HL-60/S4 treated with phorbol 12-myristate 13-acetate at 8.2 ng/mL for 4 days and 3 days (cell line): ENCODE measurements around the gene FST.

Experiments
- in situ Hi-C: fragments of 300-500 bp; cut with MboI; formaldehyde crosslinking; loops from 2 replicates; pipeline ENCODE4 v1.15.0; 2022; ENCODE audit warnings: low sequenced_read_pairs

FST gene

GRCh38 chr5:53473633-53474032 lies 6.8 kb upstream of the FST start:
- in situ Hi-C loops, result no loop called here

DNA sequence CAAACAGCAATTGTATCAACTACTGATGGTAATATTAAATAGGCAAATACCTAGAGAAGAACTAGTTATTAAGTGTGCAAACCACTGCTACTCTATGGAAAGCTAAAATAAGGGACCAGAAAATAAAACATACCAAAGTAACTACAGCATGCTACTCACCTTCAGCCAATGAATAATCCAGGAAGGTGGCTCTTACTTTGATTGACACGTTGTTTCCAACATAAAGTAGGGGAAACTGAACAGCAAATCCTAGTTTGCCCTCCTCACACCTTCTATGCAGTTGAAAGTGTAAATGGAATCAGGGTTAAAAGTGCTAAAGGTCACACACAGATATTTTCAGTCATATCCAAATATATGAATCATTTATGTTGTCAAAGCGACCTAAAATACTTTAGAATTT lies 5.1 kb upstream of the FST start:
- in situ Hi-C loops, result no loop called here

GRCh38 chr5:53476019-53476418 lies 4.4 kb upstream of the FST start:
- in situ Hi-C loops, result no loop called here

DNA sequence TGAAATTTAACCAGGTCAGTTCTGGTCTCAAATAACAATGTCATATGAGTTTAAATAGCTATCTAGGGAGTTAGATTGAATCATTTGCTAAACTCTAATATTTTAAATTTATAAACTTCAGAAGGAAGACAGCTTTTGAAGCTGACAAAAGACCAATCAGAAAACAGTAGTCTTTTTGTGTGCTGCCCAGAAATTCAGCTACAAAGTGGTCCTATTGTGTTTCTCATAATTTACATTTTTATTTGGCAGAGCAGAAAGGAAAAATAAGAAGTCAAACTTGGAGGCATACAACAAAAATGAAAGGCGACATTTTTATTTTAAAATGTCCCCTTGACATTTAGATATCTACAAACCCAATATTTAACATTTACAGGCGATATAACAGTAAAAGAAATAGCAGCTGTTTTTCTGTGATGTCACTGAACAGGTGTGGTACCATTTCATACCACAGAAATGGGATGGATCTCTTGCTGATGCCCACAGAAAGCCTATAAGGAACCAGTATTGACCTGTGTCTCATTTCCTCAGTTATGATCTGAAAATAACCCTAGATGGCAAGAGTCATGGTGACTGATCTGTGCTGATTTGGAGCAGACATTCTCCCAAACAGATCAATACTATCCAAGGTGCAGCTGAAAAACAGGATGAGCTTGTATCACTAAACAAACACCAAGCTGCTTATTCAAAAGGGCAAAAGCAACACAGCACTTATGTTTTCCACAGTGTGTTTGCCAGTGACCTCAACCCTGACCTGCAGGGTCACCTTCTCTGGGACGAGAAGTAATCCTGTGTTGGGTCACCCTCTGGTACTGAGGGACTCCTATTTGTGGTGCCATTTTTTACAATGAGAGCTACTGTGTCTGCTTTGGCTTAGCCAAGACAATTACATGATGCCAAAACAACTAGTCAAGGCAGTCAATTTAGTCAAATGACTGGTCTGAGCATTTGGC lies 3.6 kb upstream of the FST start:
- in situ Hi-C loops, result no loop called here

DNA sequence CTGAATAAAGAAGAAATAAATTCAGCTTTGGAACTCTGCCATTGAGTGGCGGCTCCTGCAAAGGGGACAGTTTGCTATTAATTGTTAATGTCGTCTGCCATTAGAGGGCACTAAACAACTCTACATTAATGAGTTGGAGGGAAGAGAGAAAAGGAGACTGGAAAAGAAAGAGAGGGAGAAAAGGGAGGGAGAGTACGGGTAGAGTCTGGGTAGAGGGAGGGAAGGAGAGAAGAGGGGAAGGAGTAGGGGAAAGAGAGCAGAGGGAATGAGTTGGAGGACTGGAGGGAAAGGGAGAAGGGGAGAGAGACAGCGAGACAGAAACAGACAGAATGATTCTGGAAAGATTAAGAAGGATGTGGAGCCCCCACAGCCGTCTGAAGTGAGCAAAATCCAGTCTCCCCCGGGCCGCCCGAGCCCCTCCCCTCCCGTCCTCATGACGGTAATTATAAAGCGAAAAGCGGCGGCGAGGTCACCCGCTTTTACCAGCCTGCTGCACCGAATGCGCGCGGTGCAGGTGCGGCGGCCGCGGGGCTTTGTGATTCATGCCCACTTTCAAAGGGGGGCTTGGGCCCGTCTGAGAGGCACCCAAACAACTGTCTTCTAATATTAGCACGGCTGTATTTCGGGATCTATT lies 1.9 kb upstream of the FST start:
- in situ Hi-C loops, result no loop called here

DNA sequence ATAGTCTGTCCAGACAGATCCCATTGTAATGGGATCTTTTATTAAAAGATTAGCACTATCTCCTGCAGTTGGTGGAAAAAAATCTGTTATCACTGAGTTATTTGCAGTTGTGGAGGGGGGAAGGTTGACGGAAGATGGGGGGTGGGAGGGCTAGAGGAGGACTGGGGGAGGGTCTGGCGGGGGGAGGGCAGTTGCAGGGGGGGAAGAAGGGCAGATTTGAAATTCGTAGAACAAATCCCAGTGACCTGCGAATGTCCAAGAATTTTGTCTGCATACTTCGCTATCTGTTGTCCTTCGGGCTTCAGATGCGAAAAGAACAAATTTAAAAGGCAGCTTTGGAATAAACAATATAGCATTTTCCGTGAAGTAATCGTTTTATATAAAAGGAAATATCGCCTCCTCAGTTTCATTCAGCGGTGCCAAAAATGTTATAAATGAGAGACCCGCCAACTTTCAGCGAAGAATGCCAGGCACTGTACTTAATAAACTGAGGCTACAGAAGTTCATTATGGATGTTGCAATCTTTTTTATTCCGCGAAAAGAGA lies 1.3 kb upstream of the FST start:
- in situ Hi-C loops, result no loop called here

DNA sequence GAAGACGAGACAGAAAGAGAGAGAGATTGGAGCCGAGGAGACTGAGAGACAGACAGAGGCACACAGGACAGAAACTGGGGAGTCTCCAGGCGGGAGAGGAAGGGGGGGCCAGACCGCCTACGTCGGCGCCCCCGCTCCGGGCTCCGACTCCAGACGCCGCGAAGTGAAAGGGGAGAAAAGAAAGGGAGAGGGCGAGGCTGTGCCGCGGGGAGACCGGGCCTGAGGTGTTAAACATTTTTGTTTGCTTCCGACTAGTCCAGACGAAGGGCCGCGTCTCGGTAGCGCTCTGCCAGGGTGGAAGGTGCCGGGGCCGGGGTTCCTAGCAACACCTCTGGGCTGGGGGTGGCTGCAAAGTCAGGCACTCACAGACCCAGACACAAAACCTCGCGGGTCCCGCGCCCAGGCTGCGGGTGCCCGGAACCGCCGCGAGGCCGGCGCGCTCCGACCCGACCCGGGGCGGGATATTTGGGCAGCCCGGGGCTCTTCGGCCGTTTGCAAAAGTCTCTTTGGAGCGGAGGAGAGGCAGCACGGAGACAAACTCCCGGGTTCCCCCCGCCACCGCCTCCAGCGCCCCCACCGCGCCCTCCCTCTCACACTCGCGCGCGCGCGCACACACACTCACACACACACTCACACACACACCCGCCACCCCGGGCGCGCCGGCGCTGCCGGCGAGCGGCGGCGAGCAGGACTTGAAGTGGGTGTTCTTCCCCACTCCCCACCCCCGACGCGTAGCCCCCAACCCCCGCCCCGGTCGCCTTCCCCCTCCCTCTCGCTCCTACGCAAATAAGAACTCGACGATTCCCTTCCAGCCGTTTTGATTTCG lies 626 bp upstream of the FST start:
- in situ Hi-C loops, result no loop called here

DNA sequence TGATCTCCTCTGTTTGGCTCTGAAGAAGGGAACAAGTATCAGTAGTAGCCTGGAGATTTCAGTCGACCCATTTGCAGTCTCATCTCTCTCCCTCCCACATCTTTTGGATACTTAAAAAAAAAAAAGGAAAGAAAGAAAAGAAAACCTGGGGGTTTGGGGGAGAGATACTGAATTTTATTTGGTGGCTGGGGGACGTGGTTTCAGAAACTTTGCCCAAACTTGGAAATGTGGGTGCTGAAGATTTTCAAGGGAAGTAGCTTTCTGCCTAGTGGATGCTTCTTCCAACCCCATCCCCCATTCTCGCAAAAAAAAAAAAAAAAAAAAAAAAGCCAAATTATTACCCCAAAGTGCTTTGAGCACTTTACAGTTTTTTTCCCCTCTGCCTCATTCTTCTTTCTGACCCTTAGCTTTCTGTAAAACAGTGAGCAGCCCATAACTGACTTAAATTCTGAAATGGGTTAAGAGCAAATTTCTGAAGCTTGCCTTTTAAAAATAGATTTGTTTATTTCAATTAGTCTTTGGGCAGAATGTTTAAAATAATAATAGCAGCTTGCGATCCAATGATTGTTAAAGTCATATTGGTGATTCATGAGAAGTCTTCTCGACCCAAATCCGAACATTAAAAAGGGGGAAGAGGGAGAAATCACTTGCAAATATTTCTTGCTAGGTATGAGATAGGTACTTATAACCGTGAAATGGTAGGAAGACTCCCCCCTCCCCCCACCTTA lies 894 bp downstream of the FST start:
- in situ Hi-C loops, result no loop called here

DNA sequence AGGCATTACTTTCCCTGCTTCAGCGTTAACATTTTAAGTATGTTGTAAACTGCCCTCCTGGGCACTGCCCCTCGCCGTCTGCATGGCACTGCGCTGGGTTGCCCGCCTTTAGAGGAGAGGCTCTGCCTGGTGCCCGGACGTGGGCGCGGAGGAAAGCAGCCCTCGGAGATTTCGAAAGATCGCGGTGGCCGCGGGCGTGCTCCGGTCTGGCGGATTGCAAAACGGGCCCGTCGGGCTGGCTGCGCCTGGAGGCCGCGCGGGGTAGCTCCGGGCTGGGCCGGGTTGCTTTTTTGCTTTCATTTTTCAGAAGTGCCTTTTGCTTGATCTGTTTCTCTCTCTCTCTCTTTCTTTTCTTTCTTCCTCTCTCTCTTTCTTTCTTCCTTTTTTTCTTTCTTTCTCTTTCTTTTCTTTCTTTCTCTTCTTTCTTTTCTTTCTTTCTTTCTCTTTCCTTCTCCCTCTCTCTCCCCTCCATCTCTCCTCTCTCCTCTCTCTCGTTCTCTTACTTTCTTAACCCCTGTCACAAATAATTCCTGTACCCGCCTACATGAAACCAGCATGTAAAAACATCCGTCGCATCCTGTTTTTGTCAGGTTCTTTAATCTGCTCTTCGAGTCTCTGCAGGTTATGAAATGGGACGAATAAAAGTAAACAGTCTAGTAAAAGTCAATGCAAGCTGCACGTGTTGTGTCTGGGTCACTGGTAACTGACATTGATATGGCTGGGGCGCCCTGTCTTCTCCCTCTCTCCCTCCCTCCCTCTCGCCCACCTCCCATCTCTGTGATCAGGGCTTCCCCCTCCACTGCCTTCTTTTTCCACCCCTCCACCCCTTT lies 1.7 kb downstream of the FST start:
- in situ Hi-C loops, result no loop called here

GRCh38 chr5:53482717-53483638 lies 2.5 kb downstream of the FST start:
- in situ Hi-C loops, result no loop called here

DNA sequence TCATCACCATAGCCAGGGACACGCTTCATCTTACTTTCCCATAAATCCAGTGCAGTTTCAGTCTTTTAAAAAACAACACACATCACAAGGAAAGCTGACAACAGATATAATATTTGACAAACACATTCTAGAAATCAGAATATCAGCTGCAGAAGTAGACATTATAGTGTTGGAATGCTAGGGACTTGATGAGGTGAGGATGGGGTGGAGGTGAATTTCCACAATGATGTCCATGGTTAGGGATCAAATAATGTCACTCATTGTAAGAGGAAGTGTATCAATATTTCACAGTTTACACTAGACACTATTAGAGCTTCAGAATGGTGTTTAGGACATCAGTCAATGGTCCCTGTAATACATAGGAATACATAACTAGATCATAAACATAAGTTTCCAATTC lies 7.0 kb downstream of the FST start:
- in situ Hi-C loops, result no loop called here

DNA sequence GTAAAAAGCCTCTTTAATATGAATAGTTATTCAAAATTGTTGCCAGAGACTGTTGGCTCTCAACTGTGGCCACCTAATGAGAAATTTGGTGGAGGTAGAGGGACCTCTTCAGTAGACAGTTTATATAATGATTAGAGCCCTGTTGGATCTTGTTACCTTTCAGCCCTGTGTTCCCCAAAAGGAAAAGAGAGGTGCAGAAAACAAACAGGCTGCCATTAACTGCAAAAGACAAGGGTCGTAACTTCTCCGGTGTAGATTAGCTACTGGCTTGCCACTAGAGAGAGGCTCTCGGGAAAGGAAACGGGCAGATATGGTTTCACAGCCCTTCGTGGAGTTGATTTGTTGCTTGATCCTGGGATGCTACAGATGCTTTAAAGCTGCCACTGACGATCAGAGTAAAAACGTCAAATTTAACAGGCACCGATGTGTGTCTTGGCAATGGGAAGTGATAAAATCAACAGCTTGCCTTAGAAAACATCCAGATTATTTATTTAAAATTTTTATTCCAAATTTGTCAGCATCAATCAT lies 7.8 kb downstream of the FST start:
- in situ Hi-C loops, result no loop called here

- in situ Hi-C loops, result no loop called here
Measured at GRCh38 chr5:53490747-53491146, 10.3 kb downstream of the FST start.

GRCh38 chr5:53501054-53501453 lies 20.6 kb downstream of the FST start:
- in situ Hi-C loops, result no loop called here

DNA sequence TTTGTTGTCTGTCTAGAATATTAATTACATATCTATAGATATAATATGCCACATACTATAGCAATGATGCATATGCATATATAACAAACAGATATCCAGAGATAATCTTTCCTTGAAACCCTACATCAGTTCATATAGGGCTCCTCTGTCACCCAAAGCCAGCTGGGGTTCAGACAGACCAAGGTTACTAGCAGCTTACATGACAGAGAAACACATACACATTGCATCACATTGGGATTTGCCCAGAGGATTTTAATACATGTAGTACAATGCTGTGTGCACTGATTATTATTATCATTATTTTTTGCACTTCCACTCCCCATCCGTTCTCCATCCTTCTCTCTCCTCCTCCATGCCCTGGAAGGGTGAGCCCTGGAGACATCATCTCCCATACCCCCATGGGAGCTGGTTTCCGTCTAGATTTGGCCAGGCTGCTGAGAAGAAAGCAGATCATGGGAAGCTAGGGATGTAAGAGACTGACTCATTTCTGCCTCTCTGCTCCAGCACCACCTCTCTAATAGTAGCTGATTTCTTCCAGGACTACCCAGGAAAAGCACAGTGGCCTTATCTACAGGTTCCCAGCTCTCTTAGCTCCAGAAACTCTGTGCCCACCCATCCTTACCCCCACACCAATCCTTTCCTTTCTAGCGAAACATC lies 23.3 kb downstream of the FST start:
- in situ Hi-C loops, result no loop called here

DNA sequence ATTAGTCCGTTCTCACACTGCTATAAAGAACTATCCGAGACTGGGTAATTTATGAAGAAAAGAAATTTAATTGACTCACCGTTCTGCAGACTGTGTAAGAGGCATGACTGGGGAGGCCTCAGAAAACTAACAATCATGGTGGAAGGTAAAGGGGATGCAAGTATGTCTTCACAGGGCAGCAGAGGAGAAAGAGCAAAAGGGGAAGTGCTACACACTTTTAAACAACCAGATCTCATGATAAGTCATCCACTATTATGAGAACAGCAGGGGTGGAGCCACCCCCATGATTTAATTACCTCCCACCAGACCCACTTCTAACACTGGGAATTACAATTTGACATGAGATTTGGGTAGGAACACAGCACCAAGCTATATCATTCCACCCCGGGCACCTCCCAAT lies 26.6 kb downstream of the FST start:
- in situ Hi-C loops, result no loop called here

GRCh38 chr5:53508125-53508524 lies 27.7 kb downstream of the FST start:
- in situ Hi-C loops, result no loop called here

GRCh38 chr5:53512539-53512938 lies 32.1 kb downstream of the FST start:
- in situ Hi-C loops, result no loop called here
